Measurements from ENCODE around the gene RHPN2. TPM values are rescaled to one million over a fixed set of nuclear protein-coding genes. Genes with fewer than 3 reads are reported as not detected.
"Not testable (repeated sequence)": the region's sequence is repeated elsewhere in the genome, so short reads cannot be mapped to it uniquely, and the experiment has no call there.

RHPN2 gene
- total RNA-seq, 1 donor from 2014 or later = 5.9 TPM

- DNase-seq (ENCODE audit: low read depth in 2 of 2) = no peak
Observed at GRCh38 chr19:33029746-33030303, 34.9 kb downstream of the RHPN2 start.

DNA sequence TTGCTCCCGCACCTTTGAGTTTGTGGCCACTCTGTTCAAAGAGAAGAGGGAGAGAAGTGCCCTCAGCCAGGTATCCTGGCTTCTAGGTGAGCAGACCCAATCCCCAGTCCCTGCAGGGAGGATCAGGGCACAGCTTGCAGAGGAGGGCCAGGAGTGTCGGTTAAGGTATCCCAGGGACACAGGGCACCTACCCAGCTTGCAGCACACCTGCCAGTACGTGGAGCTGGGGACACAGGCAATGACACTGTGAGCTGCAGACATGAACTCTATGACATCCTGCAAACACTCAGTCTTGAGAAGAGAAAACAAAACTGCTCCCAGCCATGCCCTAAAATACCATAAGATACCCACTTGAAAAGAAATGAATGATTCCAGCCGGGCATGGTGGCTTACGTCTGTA, 38.1 kb downstream of the RHPN2 start:
- DNase-seq (ENCODE audit: low read depth in 2 of 2) = not testable (repeated sequence)

DNA sequence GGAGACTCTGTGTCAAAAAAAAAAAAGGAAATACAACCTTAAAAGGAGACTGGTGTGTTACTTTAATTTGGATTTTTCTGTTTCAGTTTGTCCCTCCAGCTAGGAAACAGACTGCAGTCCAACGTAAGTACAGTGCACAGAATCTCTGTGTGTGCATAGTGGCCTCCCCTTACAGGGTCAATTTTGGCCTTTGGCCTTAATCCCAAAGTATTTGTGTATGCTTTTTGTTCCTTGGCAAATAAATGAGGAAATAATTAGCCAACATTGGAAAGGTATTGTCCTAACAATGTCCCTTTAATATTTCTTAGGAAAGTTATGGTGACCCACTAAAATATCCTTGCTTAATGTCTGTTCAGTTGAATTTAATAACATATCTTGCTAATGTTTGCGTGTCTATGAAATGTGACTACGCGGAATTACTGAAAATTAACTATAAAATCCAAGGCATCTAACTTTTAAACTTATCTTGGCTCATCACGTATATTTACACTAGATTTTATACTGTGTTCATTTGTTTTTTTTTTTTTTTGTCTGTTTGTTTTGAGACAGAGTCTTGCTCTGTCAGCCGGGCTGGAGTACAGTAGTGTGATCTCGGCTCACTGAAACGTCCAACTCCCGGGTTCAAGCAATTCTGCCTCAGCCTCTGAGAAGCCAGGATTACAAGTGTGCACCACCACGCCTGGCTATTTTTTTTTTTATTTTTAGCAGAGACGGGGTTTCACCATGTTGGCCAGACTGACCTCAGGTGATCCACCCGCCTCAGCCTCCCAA, 39.0 kb downstream of the RHPN2 start:
- not testable (repeated sequence) for DNase-seq (ENCODE audit: low read depth in 2 of 2)

GRCh38 chr19:33024398-33024797, 40.3 kb downstream of the RHPN2 start:
- no peak for DNase-seq (ENCODE audit: low read depth in 2 of 2)

- DNase-seq (ENCODE audit: low read depth in 2 of 2) = no peak
Observed at GRCh38 chr19:33022472-33023116, 42.1 kb downstream of the RHPN2 start.

- DNase-seq (ENCODE audit: low read depth in 2 of 2) = not testable (repeated sequence)
Observed at GRCh38 chr19:33010891-33011290, 53.8 kb downstream of the RHPN2 start.

- DNase-seq (ENCODE audit: low read depth in 2 of 2) = no peak
Observed at GRCh38 chr19:33008738-33009137, 56.0 kb downstream of the RHPN2 start.

- no peak for DNase-seq (ENCODE audit: low read depth in 2 of 2)
Observed at GRCh38 chr19:33005440-33005839, 59.2 kb downstream of the RHPN2 start.

GRCh38 chr19:33003424-33004024, 61.2 kb downstream of the RHPN2 start:
- not testable (repeated sequence) for DNase-seq (ENCODE audit: low read depth in 2 of 2)

GRCh38 chr19:33002126-33002865, 62.4 kb downstream of the RHPN2 start:
- DNase-seq (ENCODE audit: low read depth in 2 of 2) = peak; percentile 1 to 7

- DNase-seq (ENCODE audit: low read depth in 2 of 2) = no peak
Observed at GRCh38 chr19:33000910-33001309, 63.8 kb downstream of the RHPN2 start.

DNA sequence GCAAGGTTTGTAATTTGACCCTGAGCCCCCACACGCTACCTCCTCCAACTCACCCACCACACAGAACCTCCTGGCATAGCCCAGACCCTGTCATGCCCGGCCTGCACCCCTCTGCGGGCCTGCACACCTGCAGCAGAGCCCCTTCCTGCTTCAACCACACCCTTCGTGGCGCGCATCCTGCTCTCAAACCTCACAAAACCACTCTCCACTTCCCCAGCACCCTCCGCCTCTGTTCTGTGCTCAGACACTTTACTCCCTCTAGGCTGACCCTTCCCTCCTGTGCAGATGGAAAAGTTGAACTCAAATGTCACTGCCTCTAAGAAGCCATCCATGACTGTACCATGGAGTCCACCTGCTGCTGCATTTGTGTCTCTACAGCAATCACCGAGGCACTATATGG, 64.2 kb downstream of the RHPN2 start:
- DNase-seq (ENCODE audit: low read depth in 2 of 2) = no peak

- no peak for DNase-seq (ENCODE audit: low read depth in 2 of 2)
Observed at GRCh38 chr19:32998722-32999121, 66.0 kb downstream of the RHPN2 start.

DNA sequence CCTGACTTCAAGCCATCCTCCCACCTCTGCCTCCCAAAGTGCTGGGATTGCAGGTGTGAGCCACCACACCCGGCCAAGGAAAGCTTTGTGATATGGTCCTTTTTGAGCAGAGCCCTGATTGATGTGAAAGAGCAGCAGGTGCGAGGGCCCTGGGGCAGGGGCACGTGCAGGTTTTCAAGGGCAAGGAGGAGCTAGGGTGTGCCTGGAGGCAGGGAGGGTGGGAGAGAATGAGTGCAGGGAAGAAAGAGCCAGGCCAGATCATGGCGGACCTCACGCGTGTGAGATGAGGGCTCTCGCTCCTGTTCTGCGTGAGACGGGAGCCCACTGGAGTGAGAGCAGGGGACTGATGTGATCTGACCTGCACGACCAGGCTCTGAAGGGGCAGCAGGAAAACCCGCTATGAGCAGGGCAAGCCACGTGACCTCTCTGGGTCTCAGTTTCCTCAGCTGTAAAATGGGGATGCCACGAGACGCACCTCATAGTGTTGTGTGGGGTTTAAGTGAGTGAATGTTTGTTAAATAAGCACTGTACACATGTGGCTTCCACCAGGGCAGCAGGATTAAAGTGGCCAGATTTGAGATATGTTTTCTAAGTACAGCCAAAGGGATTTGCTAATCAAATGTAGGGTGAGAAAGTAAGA, 66.9 kb downstream of the RHPN2 start:
- DNase-seq (ENCODE audit: low read depth in 2 of 2) = no peak

GRCh38 chr19:32997061-32997464, 67.6 kb downstream of the RHPN2 start:
- DNase-seq (ENCODE audit: low read depth in 2 of 2) = not testable (repeated sequence)

DNA sequence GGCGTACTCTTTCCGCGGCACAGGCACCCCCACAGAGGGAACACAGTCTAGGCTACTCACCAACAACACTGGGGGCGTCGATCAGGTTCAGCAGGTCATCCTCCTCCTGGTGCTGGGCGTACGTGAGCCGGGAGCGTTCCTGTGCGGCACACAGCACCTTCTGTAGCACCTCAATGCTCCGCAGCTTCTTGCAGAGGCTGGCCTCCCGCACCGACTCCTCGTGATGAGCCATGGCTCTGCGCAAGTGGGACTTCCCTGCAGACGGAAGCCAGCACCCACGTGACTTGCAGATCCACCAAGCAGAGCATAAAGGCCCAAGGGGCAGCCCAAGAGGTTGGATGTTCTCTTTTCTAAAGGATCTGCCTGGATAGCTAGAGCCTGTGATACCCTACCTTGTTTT, 68.7 kb downstream of the RHPN2 start:
- not testable (repeated sequence) for DNase-seq (ENCODE audit: low read depth in 2 of 2)

DNA sequence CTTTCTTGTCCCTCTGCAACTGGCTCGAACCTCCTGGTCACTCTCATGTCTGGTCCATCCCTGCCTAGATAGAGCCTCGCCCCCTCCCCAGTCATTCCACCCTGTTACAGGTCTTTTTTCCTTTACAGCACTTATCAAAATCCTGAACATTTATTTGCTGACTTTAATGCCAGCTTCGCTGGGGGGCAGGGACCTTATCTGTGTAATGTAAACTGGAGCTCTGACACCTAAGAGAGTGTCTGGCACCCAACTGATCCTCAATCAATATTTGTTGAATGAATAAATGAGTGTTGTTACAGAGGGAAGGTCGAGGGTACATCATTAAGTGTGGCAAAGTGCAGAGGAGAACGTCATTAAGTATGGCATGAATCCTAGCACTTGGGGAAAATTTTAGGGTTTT, 76.0 kb downstream of the RHPN2 start:
- DNase-seq (ENCODE audit: low read depth in 2 of 2) = no peak

GRCh38 chr19:32988254-32988653, 76.4 kb downstream of the RHPN2 start:
- not testable (repeated sequence) for DNase-seq (ENCODE audit: low read depth in 2 of 2)

DNA sequence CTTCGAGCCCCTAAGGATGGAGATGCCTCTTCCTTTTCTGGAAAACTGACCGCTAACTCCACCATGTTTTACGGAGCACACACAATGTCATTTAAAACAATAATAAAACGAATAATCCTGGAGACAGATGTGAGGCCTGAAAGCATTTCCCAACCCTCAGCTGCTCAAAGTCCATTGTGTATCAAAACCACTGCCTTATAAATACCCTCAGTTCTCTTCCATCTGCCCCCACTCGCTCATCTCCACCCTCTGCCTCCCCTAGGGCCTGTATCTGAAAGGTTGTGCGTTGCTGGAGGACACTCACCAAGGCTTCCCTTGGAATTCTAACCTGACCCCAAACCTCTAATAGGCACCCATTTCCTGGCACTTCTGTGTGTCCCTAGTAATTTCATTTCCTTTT, 82.2 kb downstream of the RHPN2 start:
- DNase-seq (ENCODE audit: low read depth in 2 of 2) = not testable (repeated sequence)

GRCh38 chr19:32979807-32980206, 84.9 kb downstream of the RHPN2 start:
- DNase-seq (ENCODE audit: low read depth in 2 of 2) = peak; percentile 32 to 61

DNA sequence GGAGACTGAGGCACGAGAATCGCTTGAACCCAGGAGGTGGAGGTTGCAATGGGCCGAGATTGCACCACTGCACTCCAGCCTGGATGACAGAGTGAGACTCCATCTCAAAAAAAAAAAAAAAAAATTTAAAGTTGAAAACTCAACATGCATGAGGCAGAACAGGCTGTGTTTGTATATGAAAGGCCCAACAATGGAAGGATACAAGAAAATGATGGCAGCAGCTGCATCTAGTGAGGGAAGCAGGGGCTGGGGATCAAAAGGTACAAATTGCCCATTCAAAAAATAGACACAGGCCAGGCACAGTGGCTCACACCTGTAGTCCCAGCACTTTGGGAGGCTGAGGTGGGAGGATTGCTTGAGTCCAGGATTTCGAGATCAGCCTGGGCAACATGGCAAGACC, 86.9 kb downstream of the RHPN2 start:
- not testable (repeated sequence) for DNase-seq (ENCODE audit: low read depth in 2 of 2)

Data from dermis microvascular lymphatic vessel endothelial cell (primary cell).